HG03045 (cell line): Measurements from ENCODE around the gene GPD1L.
"Not testable (repeated sequence)": the region's sequence is repeated elsewhere in the genome, so short reads cannot be mapped to it uniquely, and the experiment has no call there.

Experiments
- ATAC-seq: cut with Tn5 transposase; IDR thresholded peaks from one replicate; pipeline ENCODE4 v1.9.1; 2021; ENCODE audit warnings: mild to moderate bottlenecking, moderate library complexity; ENCODE audit not compliant: unreplicated experiment

GPD1L gene

GRCh38 chr3:32177702-32178198 is 71.3 kb downstream of the GPD1L start:
- no peak for ATAC-seq

GRCh38 chr3:32180141-32180784 is 73.8 kb downstream of the GPD1L start:
- no peak for ATAC-seq

- ATAC-seq: no peak
These were observed 74.9 kb downstream of the GPD1L start for GRCh38 chr3:32181365-32181764.

GRCh38 chr3:32181796-32182195 is 75.4 kb downstream of the GPD1L start:
- no peak for ATAC-seq

- ATAC-seq: no peak
These were observed 77.8 kb downstream of the GPD1L start for GRCh38 chr3:32184187-32184730.

- no peak for ATAC-seq
These were observed 79.7 kb downstream of the GPD1L start for GRCh38 chr3:32186097-32186496.

- ATAC-seq: no peak
These were observed 80.5 kb downstream of the GPD1L start for GRCh38 chr3:32186876-32187275.

- no peak for ATAC-seq
These were observed 83.3 kb downstream of the GPD1L start for GRCh38 chr3:32189693-32190092.

- not testable (repeated sequence) for ATAC-seq
These were observed 84.1 kb downstream of the GPD1L start for GRCh38 chr3:32190556-32190955.

- no peak for ATAC-seq
These were observed 86.7 kb downstream of the GPD1L start for GRCh38 chr3:32193101-32193500.

GRCh38 chr3:32194653-32195052 is 88.2 kb downstream of the GPD1L start:
- ATAC-seq: no peak

GRCh38 chr3:32195995-32196540 is 89.6 kb downstream of the GPD1L start:
- no peak for ATAC-seq

- ATAC-seq: no peak
These were observed 91.6 kb downstream of the GPD1L start for GRCh38 chr3:32197991-32198390.

- ATAC-seq: no peak
These were observed 92.3 kb downstream of the GPD1L start for GRCh38 chr3:32198714-32199113.

- no peak for ATAC-seq
These were observed 94.1 kb downstream of the GPD1L start for GRCh38 chr3:32200490-32200889.

- ATAC-seq: no peak
These were observed 94.8 kb downstream of the GPD1L start for GRCh38 chr3:32200992-32201758.

- ATAC-seq: no peak
These were observed 96.1 kb downstream of the GPD1L start for GRCh38 chr3:32202496-32202895.

GRCh38 chr3:32203854-32204253 is 97.4 kb downstream of the GPD1L start:
- ATAC-seq: no peak

- ATAC-seq: no peak
These were observed 102.0 kb downstream of the GPD1L start for GRCh38 chr3:32208447-32208846.

GRCh38 chr3:32215185-32215584 is 108.8 kb downstream of the GPD1L start:
- ATAC-seq: no peak

GRCh38 chr3:32216172-32216783 is 109.9 kb downstream of the GPD1L start:
- no peak for ATAC-seq
